IMR-90 (cell line): Measurements from ENCODE around the gene XRCC3. TPM values are rescaled to one million over a fixed set of nuclear protein-coding genes. Genes with fewer than 3 reads are reported as not detected.

Experiments
- ATAC-seq: fragments of 200-7000 bp; cut with Tn5 transposase; 2 replicates; pipeline ENCODE4 v1.9.1; 2020; ENCODE audit warnings: low read depth, mild to moderate bottlenecking, moderate library complexity
- BruUV-seq: library from RNA; stranded (reverse); fragments of 400-500 nt; replicated peaks from 2 replicates; lab custom pipeline; 2021; lab: Mats Ljungman, UMichigan
- CTCF ChIA-PET: fragments of 300-600 bp; formaldehyde crosslinking; extraction: SDS; loops from one replicate; lab custom pipeline; 2021; ENCODE audit warnings: antibody characterized with exemption; lab: Yijun Ruan, JAX
- POLR2A ChIA-PET: fragments of 300-600 bp; sonication (Branson Sonifier 250); formaldehyde crosslinking; loops from one replicate; lab custom pipeline; 2022; ENCODE audit warnings: antibody characterized with exemption; ENCODE audit not compliant: unreplicated experiment; lab: Charles Lee
- DNase-seq: peaks from one replicate; pipeline ENCODE4 v3.0.0; 2013
- H2AFZ ChIP-seq: replicated peaks from 2 replicates; pipeline ENCODE3; 2013; ENCODE audit warnings: low read length, mild to moderate bottlenecking; ENCODE audit not compliant: poor library complexity
- H2AK5ac ChIP-seq: 2 replicates; pipeline ENCODE4 v1.6.1; 2013; ENCODE audit warnings: low read depth, low read length, inconsistent platforms
- H2AK9ac ChIP-seq: replicated peaks from 2 replicates; pipeline ENCODE3; 2013; ENCODE audit warnings: mild to moderate bottlenecking, low read depth, low read length, moderate library complexity; ENCODE audit not compliant: poor library complexity
- H2BK120ac ChIP-seq: 2 replicates; pipeline ENCODE4 v1.6.1; 2013; ENCODE audit warnings: low read depth, low read length, inconsistent platforms
- H2BK15ac ChIP-seq: 3 replicates; pipeline ENCODE4 v1.6.1; 2013; ENCODE audit warnings: low read depth, low read length, inconsistent platforms
- H2BK20ac ChIP-seq: 2 replicates; pipeline ENCODE4 v1.6.1; 2013; ENCODE audit warnings: low read depth, mild to moderate bottlenecking, inconsistent platforms, low read length, moderate library complexity
- H2BK5ac ChIP-seq: 2 replicates; pipeline ENCODE4 v1.6.1; 2013; ENCODE audit warnings: mild to moderate bottlenecking, low read depth, low read length, inconsistent platforms; ENCODE audit not compliant: poor library complexity, severe bottlenecking
- H3K14ac ChIP-seq: replicated peaks from 2 replicates; pipeline ENCODE4 v1.6.1; 2013; ENCODE audit warnings: low read depth, low read length, inconsistent platforms
- H3K18ac ChIP-seq: 2 replicates; pipeline ENCODE4 v1.6.1; 2013; ENCODE audit warnings: low read depth, low read length, control low read depth
- H3K23ac ChIP-seq: 2 replicates; pipeline ENCODE4 v1.6.1; 2013; ENCODE audit warnings: low read depth, low read length, inconsistent platforms
- H3K27ac ChIP-seq: 2 replicates; pipeline ENCODE4 v1.5.1; 2013; ENCODE audit warnings: mild to moderate bottlenecking, control low read depth, low read length; ENCODE audit not compliant: insufficient read depth
- H3K27me3 ChIP-seq: 2 replicates; pipeline ENCODE4 v1.6.1; 2013; ENCODE audit warnings: low read length; ENCODE audit not compliant: control insufficient read depth, insufficient read depth
- H3K36me3 ChIP-seq: 2 replicates; pipeline ENCODE4 v1.6.1; 2013; ENCODE audit warnings: low read length, mixed read lengths; ENCODE audit not compliant: control insufficient read depth, insufficient read depth
- H3K4ac ChIP-seq: 2 replicates; pipeline ENCODE4 v1.6.1; 2013; ENCODE audit warnings: low read depth, low read length, inconsistent platforms
- H3K4me1 ChIP-seq: 2 replicates; pipeline ENCODE4 v1.6.1; 2013; ENCODE audit warnings: low read length, mixed read lengths; ENCODE audit not compliant: control insufficient read depth, insufficient read depth
- H3K4me2 ChIP-seq: 2 replicates; pipeline ENCODE4 v1.6.1; 2013; ENCODE audit warnings: low read depth, mild to moderate bottlenecking, control low read depth, low read length, moderate library complexity
- H3K4me3 ChIP-seq: 2 replicates; pipeline ENCODE4 v1.5.1; 2013; ENCODE audit warnings: low read depth, mild to moderate bottlenecking, control low read depth, low read length, moderate library complexity; ENCODE audit not compliant: insufficient read depth
- H3K56ac ChIP-seq: 2 replicates; pipeline ENCODE4 v1.6.1; 2013; ENCODE audit warnings: low read length, inconsistent platforms; ENCODE audit not compliant: insufficient read depth; ENCODE audit errors: extremely low read depth
- H3K79me1 ChIP-seq, 2 experiments: 2 replicates each; pipeline ENCODE4 v1.6.1; 2013; ENCODE audit warnings: low read length in 2 of 2, inconsistent platforms in 1 of 2, low read depth in 1 of 2
- H3K9ac ChIP-seq: 2 replicates; pipeline ENCODE4 v1.6.1; 2013; ENCODE audit warnings: low read depth, low read length, control low read depth
- H3K9me1 ChIP-seq: 2 replicates; pipeline ENCODE4 v1.6.1; 2013; ENCODE audit warnings: low read length, inconsistent platforms; ENCODE audit not compliant: insufficient read depth
- H3K9me3 ChIP-seq: 2 replicates; pipeline ENCODE4 v1.6.1; 2013; ENCODE audit warnings: low read length; ENCODE audit not compliant: control insufficient read depth, insufficient read depth
- H4K20me1 ChIP-seq: 2 replicates; pipeline ENCODE4 v1.6.1; 2013; ENCODE audit warnings: low read length, inconsistent platforms; ENCODE audit not compliant: insufficient read depth
- H4K5ac ChIP-seq: 2 replicates; pipeline ENCODE4 v1.6.1; 2013; ENCODE audit warnings: mild to moderate bottlenecking, low read depth, low read length, control low read depth
- H4K8ac ChIP-seq, 2 experiments: 2 replicates each; pipeline ENCODE4 v1.6.1; 2013; ENCODE audit warnings: low read depth in 2 of 2, low read length in 2 of 2, control low read depth in 1 of 2, inconsistent platforms in 1 of 2
- H4K91ac ChIP-seq: 2 replicates; pipeline ENCODE4 v1.6.1; 2013; ENCODE audit warnings: low read depth, low read length, inconsistent platforms; ENCODE audit not compliant: insufficient read depth
- CEBPB ChIP-seq: IDR thresholded peaks from 2 replicates; pipeline ENCODE4 v1.6.1; 2012; ENCODE audit warnings: low read depth, low read length, improper control_type of control experiment
- CHD1 ChIP-seq: IDR thresholded peaks from 2 replicates; pipeline ENCODE4 v1.6.1; 2012; ENCODE audit warnings: low read depth, low read length, improper control_type of control experiment
- FOS ChIP-seq: fragments of 150-350 bp; IDR thresholded peaks from 2 replicates; pipeline ENCODE4 v1.6.1; 2016; ENCODE audit warnings: low read depth, low read length
- MAFK ChIP-seq: IDR thresholded peaks from 2 replicates; pipeline ENCODE4 v1.6.1; 2012; ENCODE audit warnings: low read depth, low read length, improper control_type of control experiment
- MAZ ChIP-seq: IDR thresholded peaks from 2 replicates; pipeline ENCODE4 v1.6.1; 2012; ENCODE audit warnings: low read depth, mild to moderate bottlenecking, low read length, improper control_type of control experiment, moderate library complexity, borderline replicate concordance
- MXI1 ChIP-seq: IDR thresholded peaks from 2 replicates; pipeline ENCODE4 v1.6.1; 2012; ENCODE audit warnings: low read depth, mild to moderate bottlenecking, low read length, moderate library complexity, borderline replicate concordance
- POLR2A ChIP-seq: IDR thresholded peaks from 2 replicates; pipeline ENCODE4 v1.6.1; 2012; ENCODE audit warnings: mild to moderate bottlenecking, low read depth, low read length
- RAD21 ChIP-seq: IDR thresholded peaks from 2 replicates; pipeline ENCODE4 v1.6.1; 2012; ENCODE audit warnings: low read length, improper control_type of control experiment
- RCOR1 ChIP-seq: IDR thresholded peaks from 2 replicates; pipeline ENCODE4 v1.6.1; 2012; ENCODE audit warnings: mild to moderate bottlenecking, low read length, improper control_type of control experiment; ENCODE audit not compliant: insufficient replicate concordance
- SMC3 ChIP-seq: fragments of 150-350 bp; IDR thresholded peaks from 2 replicates; pipeline ENCODE4 v1.6.1; 2016; ENCODE audit warnings: low read depth, mild to moderate bottlenecking, antibody characterized with exemption, low read length, moderate library complexity
- WGBS, 2 experiments: methylation state at CpG; one replicate each; pipeline versions ENCODE4 v1.1.5 to v1.1.7; 2013; ENCODE audit warnings: missing lambda C conversion rate in 2 of 2; ENCODE audit not compliant: insufficient read length in 1 of 2; ENCODE audit errors: extremely low coverage in 2 of 2; 5-methylcytosine and 5-hydroxymethylcytosine counted together
- dilution Hi-C: fragments of 300-500 bp; cut with HindIII; formaldehyde crosslinking; loops from one replicate; pipeline ENCODE4 v1.14.3; 2018; ENCODE audit warnings: low sequenced_read_pairs; ENCODE audit not compliant: unreplicated experiment
- in situ Hi-C: fragments of 300-500 bp; cut with MboI; formaldehyde crosslinking; loops from 3 replicates; pipeline ENCODE4 v1.14.3; 2019; ENCODE audit warnings: low sequenced_read_pairs, inconsistent platforms, mixed read lengths
- intact Hi-C: fragments of 100-400 bp; cut with micrococcal nuclease; formaldehyde crosslinking; loops from 2 replicates; pipeline ENCODE4 v1.10.0; 2022
- polyA plus RNA-seq, 3 experiments: library from polyadenylated mRNA; depleted of rRNA; stranded (reverse); fragments of >200 nt; gene quantifications; 2 replicates each; pipeline ENCODE4 v1.2.3, GENCODE V29; 2012; ENCODE audit warnings: low replicate concordance in 1 of 3
- total RNA-seq: library from RNA; depleted of rRNA; stranded (reverse); fragments of >200 nt; gene quantifications from 2 replicates; pipeline ENCODE4 v1.2.3, GENCODE V29; 2012
- TF ChIP-seq, protein P1 (sequence below): conservative IDR thresholded peaks from 2 replicates; pipeline ENCODE4 v1.5.1; 2012; ENCODE audit warnings: mild to moderate bottlenecking, low read depth, low read length, improper control_type of control experiment
- TF ChIP-seq, protein P2 (sequence below): fragments of 150-350 bp; IDR thresholded peaks from 2 replicates; pipeline ENCODE4 v1.6.1; 2017; ENCODE audit warnings: mild to moderate bottlenecking, antibody characterized with exemption, low read length, low read depth

Gene XRCC3
- total and polyA plus RNA-seq, 2 of the 4 experiments (the other 2 are of a cell fraction): 8.1 to 9.5 TPM

DNA sequence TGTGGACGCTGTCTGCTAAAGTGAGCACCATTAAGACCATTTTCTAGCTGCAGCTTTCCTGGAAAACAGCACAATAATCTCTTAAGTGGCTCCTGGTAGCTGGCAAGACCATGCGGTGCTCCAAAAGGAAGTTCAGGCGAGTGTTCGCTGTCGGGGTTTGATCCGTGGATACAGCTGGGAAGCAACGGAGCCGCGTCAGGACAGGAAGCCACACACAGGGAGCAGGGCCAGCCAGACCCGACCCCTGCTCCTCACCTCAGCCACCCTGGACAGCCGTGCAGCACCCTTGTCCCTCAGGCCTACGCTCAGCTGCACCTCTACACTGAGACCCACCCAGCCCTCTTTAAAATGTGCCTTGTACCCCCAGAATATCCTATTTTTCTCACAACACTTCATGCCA is 19.8 kb upstream of the XRCC3 start:
- ChIA-PET CTCF (no interaction called here), POLR2A (no interaction called here)
- H3K56ac ChIP-seq: no peak overlapping the region
- H3K4me1 ChIP-seq: no peaks in the 10 kb centered on the region
- H2BK120ac ChIP-seq: no peak overlapping the region
- H4K20me1 ChIP-seq: no peaks in the 10 kb centered on the region; the same call in 1 of the 2 replicates
- H3K4me2 ChIP-seq: no peak overlapping the region
- in situ Hi-C loops: no loop called here
- no peak for TF ChIP-seq SMC3
- no peak for TF ChIP-seq POLR2A
- TF ChIP-seq MAZ: no peak
- TF ChIP-seq CHD1: no peak
- TF ChIP-seq, protein P1, sequence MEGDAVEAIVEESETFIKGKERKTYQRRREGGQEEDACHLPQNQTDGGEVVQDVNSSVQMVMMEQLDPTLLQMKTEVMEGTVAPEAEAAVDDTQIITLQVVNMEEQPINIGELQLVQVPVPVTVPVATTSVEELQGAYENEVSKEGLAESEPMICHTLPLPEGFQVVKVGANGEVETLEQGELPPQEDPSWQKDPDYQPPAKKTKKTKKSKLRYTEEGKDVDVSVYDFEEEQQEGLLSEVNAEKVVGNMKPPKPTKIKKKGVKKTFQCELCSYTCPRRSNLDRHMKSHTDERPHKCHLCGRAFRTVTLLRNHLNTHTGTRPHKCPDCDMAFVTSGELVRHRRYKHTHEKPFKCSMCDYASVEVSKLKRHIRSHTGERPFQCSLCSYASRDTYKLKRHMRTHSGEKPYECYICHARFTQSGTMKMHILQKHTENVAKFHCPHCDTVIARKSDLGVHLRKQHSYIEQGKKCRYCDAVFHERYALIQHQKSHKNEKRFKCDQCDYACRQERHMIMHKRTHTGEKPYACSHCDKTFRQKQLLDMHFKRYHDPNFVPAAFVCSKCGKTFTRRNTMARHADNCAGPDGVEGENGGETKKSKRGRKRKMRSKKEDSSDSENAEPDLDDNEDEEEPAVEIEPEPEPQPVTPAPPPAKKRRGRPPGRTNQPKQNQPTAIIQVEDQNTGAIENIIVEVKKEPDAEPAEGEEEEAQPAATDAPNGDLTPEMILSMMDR: no peak
- no peak for TF ChIP-seq RAD21
- TF ChIP-seq, protein P2, sequence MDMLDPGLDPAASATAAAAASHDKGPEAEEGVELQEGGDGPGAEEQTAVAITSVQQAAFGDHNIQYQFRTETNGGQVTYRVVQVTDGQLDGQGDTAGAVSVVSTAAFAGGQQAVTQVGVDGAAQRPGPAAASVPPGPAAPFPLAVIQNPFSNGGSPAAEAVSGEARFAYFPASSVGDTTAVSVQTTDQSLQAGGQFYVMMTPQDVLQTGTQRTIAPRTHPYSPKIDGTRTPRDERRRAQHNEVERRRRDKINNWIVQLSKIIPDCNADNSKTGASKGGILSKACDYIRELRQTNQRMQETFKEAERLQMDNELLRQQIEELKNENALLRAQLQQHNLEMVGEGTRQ: no peak
- no peak for TF ChIP-seq MXI1
- no peak for TF ChIP-seq RCOR1
- TF ChIP-seq FOS: no peak
- TF ChIP-seq MAFK: no peak
- TF ChIP-seq CEBPB: no peak
- ATAC-seq (no peak), DNase-seq (no peak)
- H2BK15ac ChIP-seq: no peak overlapping the region
- H2AK5ac ChIP-seq: no peak overlapping the region
- H3K4ac ChIP-seq: no peak overlapping the region
- H3K79me1 ChIP-seq: no peaks in the 10 kb centered on the region
- no peak overlapping the region for H4K91ac ChIP-seq
- no peak overlapping the region for H4K8ac ChIP-seq
- H3K18ac ChIP-seq: no peak overlapping the region
- no peak overlapping the region for H2AK9ac ChIP-seq
- no peak overlapping the region for H3K14ac ChIP-seq
- no peaks in the 10 kb centered on the region; the same call in 1 of the 2 replicates for H3K9me1 ChIP-seq
- no peak overlapping the region for H3K4me3 ChIP-seq
- no peak overlapping the region for H3K23ac ChIP-seq
- BruUV-seq: no TSS peak
- no peaks in the 10 kb centered on the region for H3K27me3 ChIP-seq
- no peak overlapping the region for H2BK20ac ChIP-seq
- no peak overlapping the region for H2BK5ac ChIP-seq
- H2AFZ ChIP-seq: no peak overlapping the region
- intact Hi-C loops: no loop called here
- H4K5ac ChIP-seq: no peak overlapping the region
- dilution Hi-C loops: no loop called here
- no peak overlapping the region for H3K27ac ChIP-seq
- H3K9ac ChIP-seq: no peak overlapping the region
- 85% methylated on average over 6 of the region's 12 CpGs; no CpG with 5 or more reads in 1 of the 2 experiments for WGBS, 2 experiments
- H3K36me3 ChIP-seq: peaks cover 34% of the 10 kb centered on the region
- H3K9me3 ChIP-seq: no peaks in the 10 kb centered on the region
